Medulla oblongata (tissue), 1 donor: ENCODE measurements around the gene FGGY.
"Not testable (repeated sequence)": the region's sequence is repeated elsewhere in the genome, so short reads cannot be mapped to it uniquely, and the experiment has no call there.

Source experiments
- DNase-seq: peaks from one replicate; pipeline ENCODE4 v3.0.0-alpha.2; 2015; ENCODE audit errors: extremely low spot score

FGGY gene

DNA sequence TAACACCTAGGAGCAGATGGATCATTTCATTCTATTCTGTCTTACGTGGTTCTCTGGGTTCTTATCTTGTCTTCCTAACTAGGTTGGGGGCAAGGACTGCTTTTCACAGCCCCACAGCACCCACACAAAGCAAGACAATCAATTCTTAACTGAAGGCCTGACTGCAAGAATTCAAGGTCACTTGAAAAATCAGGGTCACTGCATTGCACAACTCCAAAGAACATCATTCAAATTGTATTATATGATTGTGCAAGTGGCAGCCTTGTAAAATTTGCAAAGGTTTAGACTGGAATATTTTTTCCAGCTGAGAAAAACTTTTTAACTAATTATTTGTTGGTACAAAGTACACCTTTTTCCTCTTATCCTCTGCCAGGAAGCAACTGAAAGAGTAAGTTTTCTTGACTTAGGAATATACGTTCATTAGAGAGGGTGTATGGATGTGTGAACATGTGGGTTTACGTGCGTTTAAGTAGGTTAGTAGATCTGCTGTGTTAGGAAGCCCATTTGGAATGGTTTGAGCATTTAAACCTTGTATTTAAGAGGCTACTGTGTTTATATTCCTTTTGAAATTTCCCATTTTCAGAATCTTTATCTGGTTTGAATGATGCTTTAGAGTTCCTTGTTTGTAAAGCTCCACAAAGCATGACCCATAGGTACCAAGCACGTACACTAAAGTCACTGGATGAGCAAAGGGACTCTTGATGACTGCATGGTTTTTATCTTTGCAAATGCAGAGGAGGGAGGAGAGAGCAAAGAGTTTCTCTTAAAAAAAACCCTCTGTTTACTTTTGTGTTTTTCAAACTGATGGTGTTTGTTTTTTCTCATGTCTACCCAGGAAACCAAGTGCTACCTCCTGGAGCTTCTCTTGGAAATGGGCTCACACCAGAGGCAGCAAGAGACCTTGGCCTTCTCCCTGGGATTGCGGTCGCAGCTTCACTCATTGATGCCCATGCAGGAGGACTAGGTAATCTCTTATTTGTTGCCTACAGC is 214.9 kb downstream of the FGGY start:
- DNase-seq = no peak

GRCh38 chr1:59512702-59513101 is 215.8 kb downstream of the FGGY start:
- DNase-seq = no peak

DNA sequence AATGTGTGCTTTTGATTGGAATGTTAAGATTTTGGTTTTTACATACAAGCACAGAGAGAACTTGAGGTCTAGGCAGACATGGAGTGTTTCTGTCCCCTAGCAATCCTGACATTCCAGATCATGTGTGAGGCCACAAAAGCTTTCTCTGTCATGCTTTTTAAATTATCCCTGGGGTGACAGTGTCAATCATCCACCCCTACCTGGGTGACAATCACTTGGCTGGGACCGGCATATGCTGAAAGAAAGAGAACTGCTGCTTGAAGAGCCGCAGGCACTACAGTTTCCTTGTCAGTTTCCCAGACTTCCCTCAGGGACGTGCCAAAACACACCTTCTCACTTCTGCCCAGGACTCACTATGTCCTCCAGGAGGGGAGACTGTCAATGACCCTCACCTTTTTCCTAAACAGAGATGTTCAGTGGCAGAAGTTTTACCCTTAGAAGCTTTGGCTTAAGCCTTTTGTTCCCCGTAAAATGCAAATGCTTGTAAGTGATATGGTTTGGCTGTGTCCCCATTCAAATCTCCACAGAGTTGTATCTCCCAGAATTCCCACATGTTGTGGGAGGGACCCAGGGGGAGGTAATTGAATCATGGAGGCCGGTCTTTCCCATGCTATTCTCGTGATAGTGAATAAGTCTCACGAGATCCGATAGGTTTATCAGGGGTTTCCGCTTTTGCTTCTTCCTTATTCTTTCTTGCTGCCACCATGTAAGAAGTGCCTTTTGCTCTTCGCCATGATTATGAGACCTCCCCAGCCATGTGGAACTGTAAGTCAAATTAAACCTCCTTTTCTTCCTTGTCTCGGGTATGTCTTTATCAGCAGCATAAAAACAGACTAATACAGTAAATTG is 217.4 kb downstream of the FGGY start:
- DNase-seq = no peak

GRCh38 chr1:59516881-59517280 is 220.0 kb downstream of the FGGY start:
- DNase-seq = no peak

DNA sequence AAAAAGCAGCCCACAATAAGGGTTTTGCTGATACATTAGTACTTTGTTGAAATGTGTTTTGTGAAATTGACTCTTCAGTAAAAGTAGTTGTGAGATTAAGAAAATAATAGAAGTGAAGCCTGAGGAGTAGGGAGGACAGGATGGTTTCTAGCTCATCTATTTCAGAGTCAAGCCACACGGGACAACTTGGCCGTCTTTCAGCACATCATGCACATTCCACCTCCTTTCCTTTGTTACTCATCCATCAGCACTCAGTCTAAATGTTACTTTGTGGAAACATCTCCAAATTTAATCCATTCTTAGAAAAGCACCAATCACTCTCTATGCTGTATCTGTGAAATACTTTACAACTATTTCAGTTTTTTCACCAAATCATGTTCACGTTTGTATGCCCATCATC is 223.3 kb downstream of the FGGY start:
- DNase-seq = no peak

- DNase-seq = peak; percentile 13
Measured at GRCh38 chr1:59520827-59521418, 224.0 kb downstream of the FGGY start.

DNA sequence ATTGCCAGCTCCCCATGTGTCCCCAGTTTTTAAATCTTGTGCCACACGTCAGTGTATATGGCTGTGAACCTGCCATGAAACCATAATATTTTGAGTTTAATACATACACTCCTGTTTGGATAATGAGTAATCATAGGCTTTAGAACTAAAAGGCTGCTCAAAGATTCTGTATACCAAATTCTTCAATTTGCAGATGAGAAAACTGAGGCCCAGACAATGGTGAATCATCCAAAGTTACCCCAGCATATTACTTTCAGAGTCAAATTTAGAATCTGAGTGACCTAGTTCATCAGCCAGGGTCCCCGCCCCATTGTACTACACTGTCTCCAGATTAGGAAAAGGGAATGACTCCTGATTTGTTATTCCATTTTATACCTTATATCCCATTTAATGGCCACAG is 224.6 kb downstream of the FGGY start:
- DNase-seq = no peak

DNA sequence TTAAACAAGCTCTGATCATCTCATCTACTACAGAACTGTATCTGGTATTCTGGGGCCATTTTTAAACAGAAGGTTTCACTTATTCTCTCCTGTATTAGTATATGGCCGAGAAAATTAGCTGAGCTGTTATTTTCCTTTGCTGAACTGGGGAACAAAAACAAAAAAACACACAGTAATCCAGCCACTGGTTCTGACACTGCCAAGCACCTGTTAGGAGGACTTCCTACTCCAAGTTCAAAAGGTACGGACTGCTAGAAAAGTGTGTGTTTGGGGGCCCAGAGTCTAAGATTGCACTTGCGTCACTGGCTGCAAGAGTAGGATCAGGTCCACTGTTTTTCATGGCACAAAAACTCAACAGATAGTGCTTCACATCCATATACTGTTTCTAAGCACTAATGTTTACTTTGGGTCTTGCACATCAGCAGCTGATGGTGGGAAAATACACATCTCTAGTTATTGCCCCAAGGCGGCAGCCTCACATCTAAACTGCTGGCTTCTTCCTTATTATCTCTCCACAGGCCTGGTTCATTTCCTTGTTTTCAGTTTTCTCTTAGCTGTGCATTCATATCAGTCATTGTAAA is 226.1 kb downstream of the FGGY start:
- no peak for DNase-seq

DNA sequence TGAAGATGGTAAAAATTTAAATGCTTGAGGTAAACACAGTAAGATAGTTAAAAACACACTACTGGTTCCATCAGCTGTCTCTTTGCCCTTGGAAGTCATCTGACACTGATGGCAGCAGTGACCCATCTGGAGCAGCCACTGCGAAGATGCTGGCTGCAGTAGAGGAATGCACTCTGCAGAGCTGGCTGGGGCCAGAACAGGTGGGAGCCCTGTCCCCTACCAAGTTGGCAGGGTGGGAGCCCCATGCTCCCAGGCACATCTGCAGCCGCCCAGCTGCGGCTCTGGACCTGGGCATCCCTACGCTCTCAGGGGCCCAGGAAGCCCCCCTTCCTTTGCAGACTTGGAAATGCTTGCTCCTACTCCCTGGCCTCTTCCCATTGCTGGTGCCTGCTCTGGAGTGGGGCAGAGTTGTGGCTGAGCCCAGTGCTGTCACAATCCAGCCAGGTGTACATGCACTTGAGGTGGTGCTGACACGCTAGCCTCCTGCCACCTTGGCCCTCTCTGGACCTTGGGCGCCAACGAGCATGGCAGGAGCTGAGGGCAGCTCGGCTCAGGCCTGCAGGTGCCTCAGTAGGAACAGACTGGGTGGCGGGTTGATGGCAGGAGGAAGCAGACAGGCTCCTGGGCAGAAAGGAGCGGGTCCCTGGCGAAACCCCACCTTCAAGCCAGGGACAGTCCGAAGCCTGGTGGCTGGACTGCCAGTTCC is 227.0 kb downstream of the FGGY start:
- DNase-seq = no peak

DNA sequence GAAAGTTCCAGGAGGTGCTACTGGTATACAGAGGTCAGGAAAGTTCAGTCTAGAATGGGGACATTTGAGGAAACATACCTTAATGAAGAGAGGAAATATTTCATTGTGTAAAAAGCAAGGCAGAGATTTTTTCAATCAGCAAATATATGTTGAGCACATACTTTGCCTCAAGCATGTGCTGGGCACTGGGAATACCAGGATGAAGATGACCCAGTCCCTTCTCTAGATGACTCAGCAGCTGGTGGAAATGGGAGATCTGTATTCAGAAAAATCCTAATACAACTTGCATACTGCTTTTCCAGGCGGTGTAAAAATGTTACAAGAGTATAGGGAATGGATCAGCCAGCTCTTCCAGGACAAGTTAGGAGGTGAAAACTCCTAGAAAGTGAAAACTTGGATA is 229.3 kb downstream of the FGGY start:
- DNase-seq = no peak

GRCh38 chr1:59528471-59528870 is 231.6 kb downstream of the FGGY start:
- no peak for DNase-seq

- no peak for DNase-seq
Measured at GRCh38 chr1:59528900-59529299, 232.0 kb downstream of the FGGY start.

DNA sequence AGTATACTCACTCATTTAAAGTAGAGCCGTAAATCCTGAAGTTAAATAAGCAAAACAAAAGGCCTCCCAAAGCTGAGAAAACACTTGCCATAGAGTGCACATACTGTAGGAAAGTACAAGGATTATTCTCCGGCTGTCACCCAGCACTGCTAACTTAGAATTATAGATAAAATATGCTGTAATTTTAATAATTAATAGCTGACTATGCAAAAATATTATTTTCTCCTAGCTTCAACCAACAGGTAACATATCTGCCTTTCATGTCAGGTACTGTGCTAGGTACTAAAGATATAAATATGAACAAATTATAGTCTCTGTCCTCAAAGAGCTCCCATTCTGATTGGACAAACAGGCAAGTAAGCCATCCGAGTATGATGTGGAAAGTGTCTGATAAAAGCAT is 233.2 kb downstream of the FGGY start:
- no peak for DNase-seq

DNA sequence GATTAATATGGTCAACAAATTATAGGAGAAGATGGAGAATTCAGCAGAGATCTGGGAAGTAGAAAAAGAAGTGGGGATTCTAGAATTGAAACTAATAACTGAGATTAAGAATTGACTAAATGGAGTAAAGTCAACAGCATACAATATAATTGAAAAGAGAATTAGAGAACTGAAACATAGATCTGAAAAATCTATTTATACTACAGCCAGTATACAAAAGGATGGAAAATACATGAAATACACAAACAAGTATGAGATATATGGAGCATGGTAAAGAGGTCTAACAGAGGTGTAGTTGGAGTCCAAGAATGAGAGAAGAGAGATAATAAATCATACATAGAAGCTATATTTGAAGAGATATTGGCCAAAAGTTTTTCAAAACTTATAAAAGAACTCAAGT is 235.2 kb downstream of the FGGY start:
- DNase-seq = no peak

DNA sequence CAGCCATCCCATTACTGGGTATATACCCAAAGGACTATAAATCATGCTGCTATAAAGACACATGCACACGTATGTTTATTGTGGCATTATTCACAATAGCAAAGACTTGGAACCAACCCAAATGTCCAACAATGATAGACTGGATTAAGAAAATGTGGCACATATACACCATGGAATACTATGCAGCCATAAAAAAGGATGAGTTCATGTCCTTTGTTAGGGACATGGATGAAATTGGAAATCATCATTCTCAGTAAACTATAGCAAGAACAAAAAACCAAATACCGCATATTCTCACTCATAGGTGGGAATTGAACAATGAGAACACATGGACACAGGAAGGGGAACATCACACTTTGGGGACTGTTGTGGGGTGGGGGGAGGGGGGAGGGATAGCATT is 241.6 kb downstream of the FGGY start:
- DNase-seq = not testable (repeated sequence)

DNA sequence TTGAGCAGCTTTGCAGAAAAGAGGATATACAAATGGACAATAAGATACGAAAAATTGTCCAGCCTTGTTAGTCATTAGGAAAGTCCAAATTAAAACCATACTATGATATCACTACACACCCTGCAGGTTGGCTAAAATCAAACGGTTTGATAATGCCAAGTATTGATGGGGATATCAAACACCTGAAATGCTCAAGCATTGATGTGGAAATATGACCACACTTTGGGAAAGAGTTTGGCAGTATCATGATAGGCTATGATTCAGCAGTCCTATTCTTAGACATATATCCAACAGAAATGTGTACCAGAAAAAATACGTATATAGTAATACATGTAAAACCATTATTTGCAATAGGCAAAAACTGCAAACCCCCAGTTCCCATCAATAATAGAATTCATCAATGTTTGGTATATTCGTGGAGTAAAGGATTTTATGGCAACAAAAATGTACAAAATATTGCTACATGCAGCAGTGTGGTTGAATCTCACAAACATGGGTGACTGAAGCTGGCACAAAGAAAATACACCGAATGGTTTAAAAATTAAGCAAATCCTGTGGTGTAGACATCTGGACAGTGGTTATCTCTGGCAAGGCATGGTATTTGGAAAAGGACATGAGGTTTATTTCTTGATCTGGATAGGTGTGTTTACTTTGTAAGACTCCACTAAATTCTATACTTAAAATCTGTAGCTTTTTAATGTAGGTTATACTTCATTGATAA is 243.2 kb downstream of the FGGY start:
- no peak for DNase-seq

DNA sequence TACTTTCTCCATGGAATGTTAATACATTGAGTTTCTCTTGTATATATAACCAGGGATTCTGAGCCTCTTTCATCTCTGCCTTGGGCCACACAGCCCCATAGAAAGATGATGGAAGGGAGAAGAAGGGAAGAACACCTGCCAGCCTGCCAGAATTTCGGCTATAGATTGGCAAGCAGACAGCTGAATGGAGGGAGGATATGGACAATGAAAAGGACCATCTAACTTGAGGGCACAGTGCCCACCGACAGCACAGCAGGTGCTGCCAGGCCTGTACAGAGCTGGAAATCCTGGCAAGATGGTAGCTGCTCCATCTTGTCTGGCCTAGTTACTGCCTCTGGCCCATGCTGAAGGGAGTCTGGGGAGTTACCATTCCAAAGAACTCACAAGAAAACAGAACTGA is 244.3 kb downstream of the FGGY start:
- DNase-seq = no peak

DNA sequence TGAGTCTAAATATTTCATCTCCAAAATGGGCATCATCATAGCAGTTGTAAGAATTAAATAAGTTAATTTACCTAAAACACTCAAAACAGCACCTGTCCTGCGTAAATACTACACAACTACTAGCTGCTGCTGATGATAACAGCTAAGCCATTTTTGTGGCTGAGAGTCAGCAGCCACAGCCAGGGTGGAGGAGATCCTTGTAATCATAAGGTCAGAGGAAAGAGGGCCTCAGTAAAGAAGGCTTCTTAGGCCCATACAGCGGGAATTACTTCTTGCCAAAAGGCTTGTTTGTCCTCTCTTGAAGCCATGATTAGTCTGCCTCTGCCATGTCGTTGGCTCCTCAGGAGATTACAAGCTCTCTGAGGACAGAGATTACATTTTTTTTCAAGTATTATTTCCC is 245.0 kb downstream of the FGGY start:
- no peak for DNase-seq

- DNase-seq = no peak
Measured at GRCh38 chr1:59543211-59543668, 246.3 kb downstream of the FGGY start.

DNA sequence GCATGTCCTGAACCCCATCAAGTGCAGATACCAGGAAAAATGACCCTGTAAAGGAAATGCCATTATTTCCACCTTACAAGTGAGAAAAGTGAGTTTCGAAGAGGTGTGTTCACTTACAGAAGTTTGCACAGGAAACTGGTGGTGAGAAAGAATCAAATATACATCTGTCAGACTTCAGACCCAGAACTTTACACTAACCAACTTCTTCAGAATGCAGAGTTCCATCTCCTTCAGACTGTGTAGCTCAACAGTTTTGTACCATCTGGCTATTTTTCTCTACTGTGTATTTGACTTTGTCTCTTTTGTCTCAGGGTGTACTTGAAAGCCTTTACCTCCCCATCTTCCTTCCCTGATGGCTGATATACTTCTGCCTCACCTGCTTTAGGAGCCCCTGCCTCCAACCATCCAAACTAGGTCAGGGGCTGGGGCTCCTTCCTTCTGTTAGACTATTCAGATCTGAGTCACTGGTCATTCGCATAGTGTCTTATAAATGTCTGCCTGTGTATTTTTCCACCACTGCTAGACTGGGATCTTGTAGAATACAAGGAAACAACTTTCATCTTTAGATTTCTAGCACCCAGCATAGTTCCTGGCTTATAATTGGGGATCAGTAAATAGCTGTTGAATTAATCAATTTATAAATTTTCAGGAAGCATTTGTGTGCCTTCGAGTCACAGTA is 247.9 kb downstream of the FGGY start:
- no peak for DNase-seq
